Measurements from ENCODE around the gene MRPL9.
"Not testable (repeated sequence)": the region's sequence is repeated elsewhere in the genome, so short reads cannot be mapped to it uniquely, and the experiment has no call there.

The MRPL9 gene

GRCh38 chr1:151782741-151783140, 19.4 kb upstream of the MRPL9 start:
- DNase-seq = no peak

- not testable (repeated sequence) for DNase-seq
These were observed 18.7 kb upstream of the MRPL9 start for GRCh38 chr1:151782026-151782425.

GRCh38 chr1:151780736-151781135, 17.4 kb upstream of the MRPL9 start:
- not testable (repeated sequence) for DNase-seq

GRCh38 chr1:151779852-151780251, 16.6 kb upstream of the MRPL9 start:
- DNase-seq = no peak

GRCh38 chr1:151777317-151777716, 14.0 kb upstream of the MRPL9 start:
- no peak for DNase-seq

- no peak for DNase-seq
These were observed 13.4 kb upstream of the MRPL9 start for GRCh38 chr1:151776665-151777062.

GRCh38 chr1:151775894-151776664, 12.8 kb upstream of the MRPL9 start:
- no peak for DNase-seq

GRCh38 chr1:151774256-151774922, 11.1 kb upstream of the MRPL9 start:
- no peak for DNase-seq

GRCh38 chr1:151773702-151774101, 10.4 kb upstream of the MRPL9 start:
- no peak for DNase-seq

- not testable (repeated sequence) for DNase-seq
These were observed 6.0 kb upstream of the MRPL9 start for GRCh38 chr1:151769270-151769669.

GRCh38 chr1:151768351-151769066, 5.2 kb upstream of the MRPL9 start:
- DNase-seq = not testable (repeated sequence)

- no peak for DNase-seq
These were observed 694 bp upstream of the MRPL9 start for GRCh38 chr1:151763990-151764389.

GRCh38 chr1:151760597-151761385, 2.5 kb downstream of the MRPL9 start:
- DNase-seq = no peak

GRCh38 chr1:151759241-151759640, 4.1 kb downstream of the MRPL9 start:
- no peak for DNase-seq

- no peak for DNase-seq
These were observed 7.0 kb downstream of the MRPL9 start for GRCh38 chr1:151756291-151756690.

- DNase-seq = no peak
These were observed 21.8 kb downstream of the MRPL9 start for GRCh38 chr1:151741516-151741915.

- no peak for DNase-seq
These were observed 23.5 kb downstream of the MRPL9 start for GRCh38 chr1:151739590-151740355.

- DNase-seq = no peak
These were observed 25.8 kb downstream of the MRPL9 start for GRCh38 chr1:151737479-151737878.

GRCh38 chr1:151737026-151737425, 26.3 kb downstream of the MRPL9 start:
- no peak for DNase-seq

- DNase-seq = not testable (repeated sequence)
These were observed 29.3 kb downstream of the MRPL9 start for GRCh38 chr1:151733995-151734394.

GRCh38 chr1:151733126-151733525, 30.2 kb downstream of the MRPL9 start:
- no peak for DNase-seq

- DNase-seq = no peak
These were observed 33.4 kb downstream of the MRPL9 start for GRCh38 chr1:151729966-151730291.
